Mammary epithelial cell (primary cell): ENCODE results near the gene AMZ1.

Experiments
- EZH2 ChIP-seq: IDR thresholded peaks from 2 replicates; pipeline ENCODE4 v1.6.1; 2012; ENCODE audit warnings: low read length, inconsistent platforms, borderline replicate concordance
- TF ChIP-seq, protein P1 (sequence below), 2 donors: IDR thresholded peaks in 1 of 2; conservative IDR thresholded peaks in 1 of 2; 2 replicates each; pipeline ENCODE4 v1.5.1; 2011 to 2012; ENCODE audit warnings: inconsistent platforms in 2 of 2, low read length in 2 of 2, mild to moderate bottlenecking in 2 of 2, control low read depth in 1 of 2, low read depth in 1 of 2; ENCODE audit not compliant: insufficient read depth in 1 of 2; ENCODE audit errors: extremely low read depth in 1 of 2

DNA sequence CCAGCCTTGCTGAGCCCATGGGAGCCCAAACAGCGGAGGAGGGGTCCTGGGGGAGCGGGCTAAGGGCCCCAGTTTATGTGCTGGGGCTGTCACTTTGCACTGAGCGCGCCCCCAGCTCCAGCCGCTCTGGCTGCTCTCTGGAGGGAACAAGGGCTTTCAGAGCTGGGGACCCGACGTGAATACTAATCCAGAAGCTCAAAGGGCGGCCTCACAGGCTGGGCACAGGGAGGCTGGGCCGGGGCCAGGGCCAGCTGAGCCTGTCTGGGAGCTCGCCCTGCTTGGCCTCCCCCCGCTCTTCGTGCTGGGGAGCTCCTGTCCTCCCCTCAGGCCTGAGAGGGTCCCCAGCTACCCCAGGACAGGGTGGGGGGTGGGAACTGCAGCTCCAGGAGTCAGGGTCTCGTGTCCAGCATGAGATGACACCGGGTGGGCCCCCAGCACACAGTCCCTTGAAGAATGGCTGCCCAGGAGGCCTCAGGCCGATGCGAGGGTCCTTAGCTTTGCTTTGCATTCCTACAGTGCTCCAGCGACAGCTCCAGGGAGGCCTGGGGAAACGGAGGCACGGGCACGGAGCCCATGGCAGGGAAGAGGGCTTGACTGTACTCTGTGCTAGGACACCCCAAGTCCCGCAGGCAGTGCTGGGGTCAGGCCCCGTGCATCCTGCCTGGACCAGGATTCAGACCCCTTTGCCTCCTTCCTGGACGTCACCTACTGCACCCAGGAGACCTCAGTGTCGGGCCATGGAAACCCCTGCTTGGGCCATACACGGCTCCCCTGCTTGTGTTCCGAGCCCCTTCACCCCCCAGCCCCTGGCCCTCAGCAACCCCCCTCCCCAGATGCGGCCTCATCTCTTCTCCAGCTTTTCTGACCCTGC, 5.8 kb upstream of the AMZ1 start:
- TF ChIP-seq, protein P1, sequence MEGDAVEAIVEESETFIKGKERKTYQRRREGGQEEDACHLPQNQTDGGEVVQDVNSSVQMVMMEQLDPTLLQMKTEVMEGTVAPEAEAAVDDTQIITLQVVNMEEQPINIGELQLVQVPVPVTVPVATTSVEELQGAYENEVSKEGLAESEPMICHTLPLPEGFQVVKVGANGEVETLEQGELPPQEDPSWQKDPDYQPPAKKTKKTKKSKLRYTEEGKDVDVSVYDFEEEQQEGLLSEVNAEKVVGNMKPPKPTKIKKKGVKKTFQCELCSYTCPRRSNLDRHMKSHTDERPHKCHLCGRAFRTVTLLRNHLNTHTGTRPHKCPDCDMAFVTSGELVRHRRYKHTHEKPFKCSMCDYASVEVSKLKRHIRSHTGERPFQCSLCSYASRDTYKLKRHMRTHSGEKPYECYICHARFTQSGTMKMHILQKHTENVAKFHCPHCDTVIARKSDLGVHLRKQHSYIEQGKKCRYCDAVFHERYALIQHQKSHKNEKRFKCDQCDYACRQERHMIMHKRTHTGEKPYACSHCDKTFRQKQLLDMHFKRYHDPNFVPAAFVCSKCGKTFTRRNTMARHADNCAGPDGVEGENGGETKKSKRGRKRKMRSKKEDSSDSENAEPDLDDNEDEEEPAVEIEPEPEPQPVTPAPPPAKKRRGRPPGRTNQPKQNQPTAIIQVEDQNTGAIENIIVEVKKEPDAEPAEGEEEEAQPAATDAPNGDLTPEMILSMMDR (conservative IDR thresholded peaks at IDR 0.05 in 1 of 2, IDR thresholded peaks at IDR 0.05 in 1 of 2; ENCODE audit: extremely low read depth in 1 of 2, insufficient read depth in 1 of 2, low read depth in 1 of 2, low read length in 2 of 2), result no peak
- no peak for TF ChIP-seq EZH2
